Suprapubic skin (tissue), 4 donors: ENCODE results near the gene BRWD1. TPM values are rescaled to one million over a fixed set of nuclear protein-coding genes. Genes with fewer than 3 reads are reported as not detected.

Experiments
- DNase-seq, 2 donors: peaks; one replicate each; pipeline ENCODE4 v3.0.0-alpha.2; 2019; ENCODE audit warnings: low spot score in 2 of 2
- H3K27ac ChIP-seq: fragments of 200-600 bp; sonication (generic); one replicate; pipeline ENCODE4 v1.5.1; 2019
- H3K27me3 ChIP-seq: fragments of 200-600 bp; sonication (generic); one replicate; pipeline ENCODE4 v1.5.1; 2019
- H3K36me3 ChIP-seq: fragments of 200-600 bp; sonication (generic); one replicate; pipeline ENCODE4 v1.5.1; 2019
- H3K4me1 ChIP-seq: fragments of 200-600 bp; sonication (generic); one replicate; pipeline ENCODE4 v1.5.1; 2019
- H3K4me3 ChIP-seq: fragments of 200-600 bp; sonication (generic); one replicate; pipeline ENCODE4 v1.5.1; 2019; ENCODE audit warnings: mild to moderate bottlenecking
- H3K9me3 ChIP-seq: fragments of 200-600 bp; sonication (generic); one replicate; pipeline ENCODE4 v1.5.1; 2019
- EP300 ChIP-seq: sonication (generic); formaldehyde crosslinking; IDR thresholded peaks from one replicate; pipeline ENCODE4 v1.6.1; 2017; ENCODE audit warnings: antibody characterized with exemption
- POLR2A ChIP-seq, 2 donors: fragments of 450-650 bp; IDR thresholded peaks; one replicate each; pipeline ENCODE4 v1.6.1; 2017; ENCODE audit warnings: antibody characterized with exemption in 2 of 2, mild to moderate bottlenecking in 2 of 2, moderate library complexity in 2 of 2
- POLR2AphosphoS5 ChIP-seq, 3 donors: sonication (generic); formaldehyde crosslinking; IDR thresholded peaks; one replicate each; pipeline ENCODE4 v1.6.1; 2017; ENCODE audit warnings: antibody characterized with exemption in 3 of 3
- WGBS: methylation state at CpG from one replicate; pipeline ENCODE4 v1.1.5; 2018; 5-methylcytosine and 5-hydroxymethylcytosine counted together
- total RNA-seq, 4 donors: library from RNA; depleted of rRNA; stranded (reverse); fragments of >200 nt; gene quantifications; one replicate each; pipeline ENCODE4 v1.1.0, GENCODE V29; 2016
- TF ChIP-seq, protein P1 (sequence below), 2 donors: fragments of 200-600 bp in 1 of 2; fragments of 450-650 bp in 1 of 2; sonication (generic) in 1 of 2; IDR thresholded peaks; one replicate each; pipeline ENCODE4 v1.5.1; 2016 to 2019; ENCODE audit warnings: antibody characterized with exemption in 2 of 2, mild to moderate bottlenecking in 1 of 2, moderate library complexity in 1 of 2

The BRWD1 gene
- 100 to 1,000 TPM in 1 of 4 donors, 10 to 100 TPM in 3; 45.7 to 143 (median 63.1) TPM for total RNA-seq

DNA sequence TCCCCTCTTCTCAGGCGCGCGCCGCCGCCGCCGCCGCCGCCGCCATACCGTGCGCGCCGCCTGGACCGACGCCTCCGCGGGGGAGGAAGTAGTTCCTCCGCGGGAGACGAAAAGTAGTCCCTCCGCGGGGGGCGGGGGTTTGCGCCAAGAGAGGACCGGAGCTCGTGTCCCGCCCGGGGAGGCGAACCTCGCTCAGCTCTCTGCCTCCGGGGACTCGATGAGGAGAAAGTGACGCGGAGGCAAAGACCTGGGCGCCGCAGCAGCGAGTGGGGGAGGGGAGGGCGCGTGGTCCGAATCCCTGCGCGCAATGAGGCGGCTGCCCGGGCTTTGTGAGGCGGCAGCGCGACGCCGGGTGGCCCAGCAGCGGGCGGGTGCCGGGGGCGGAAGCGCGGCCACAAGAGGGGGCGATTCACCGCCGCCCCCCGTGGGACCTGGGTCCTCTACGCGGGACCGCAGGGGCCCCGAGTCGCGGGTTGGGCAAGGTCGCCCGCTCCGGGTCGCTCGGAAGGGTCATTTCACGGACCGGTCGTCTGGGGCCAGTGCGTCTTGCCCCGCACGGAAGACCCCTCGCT lies at the start of gene BRWD1:
Gene BRWD1, minus strand, starts transcription at position 62 of the 572 bp plus-strand sequence. CDS start 141 bp downstream, outside the sequence.
- peak within 1 kb of the TSS; percentile 66 for H3K4me3 ChIP-seq
- H3K4me1 ChIP-seq, result peaks cover 25% of the 10 kb centered on the region
- H3K27ac ChIP-seq, result peak within 1 kb of the TSS; percentile 89
- WGBS, result 4% methylated on average over 16 of the region's 78 CpGs
- TF ChIP-seq POLR2AphosphoS5 (IDR thresholded peaks at IDR 0.05) (peak in 2 of 3 donors; percentile 80 to 89), POLR2A (IDR thresholded peaks at IDR 0.05) (peak in 1 of 2 donors; percentile 64), EP300 (no peak)
- TF ChIP-seq, protein P1, sequence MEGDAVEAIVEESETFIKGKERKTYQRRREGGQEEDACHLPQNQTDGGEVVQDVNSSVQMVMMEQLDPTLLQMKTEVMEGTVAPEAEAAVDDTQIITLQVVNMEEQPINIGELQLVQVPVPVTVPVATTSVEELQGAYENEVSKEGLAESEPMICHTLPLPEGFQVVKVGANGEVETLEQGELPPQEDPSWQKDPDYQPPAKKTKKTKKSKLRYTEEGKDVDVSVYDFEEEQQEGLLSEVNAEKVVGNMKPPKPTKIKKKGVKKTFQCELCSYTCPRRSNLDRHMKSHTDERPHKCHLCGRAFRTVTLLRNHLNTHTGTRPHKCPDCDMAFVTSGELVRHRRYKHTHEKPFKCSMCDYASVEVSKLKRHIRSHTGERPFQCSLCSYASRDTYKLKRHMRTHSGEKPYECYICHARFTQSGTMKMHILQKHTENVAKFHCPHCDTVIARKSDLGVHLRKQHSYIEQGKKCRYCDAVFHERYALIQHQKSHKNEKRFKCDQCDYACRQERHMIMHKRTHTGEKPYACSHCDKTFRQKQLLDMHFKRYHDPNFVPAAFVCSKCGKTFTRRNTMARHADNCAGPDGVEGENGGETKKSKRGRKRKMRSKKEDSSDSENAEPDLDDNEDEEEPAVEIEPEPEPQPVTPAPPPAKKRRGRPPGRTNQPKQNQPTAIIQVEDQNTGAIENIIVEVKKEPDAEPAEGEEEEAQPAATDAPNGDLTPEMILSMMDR (IDR thresholded peaks at IDR 0.05), result peak in 1 of 2 donors; percentile 27
- peaks cover 13% of the 10 kb centered on the region for H3K36me3 ChIP-seq
- peak; percentile 86 to 87 for DNase-seq
- H3K27me3 ChIP-seq, result no peaks in the 10 kb centered on the region
- H3K9me3 ChIP-seq, result no peaks in the 10 kb centered on the region

DNA sequence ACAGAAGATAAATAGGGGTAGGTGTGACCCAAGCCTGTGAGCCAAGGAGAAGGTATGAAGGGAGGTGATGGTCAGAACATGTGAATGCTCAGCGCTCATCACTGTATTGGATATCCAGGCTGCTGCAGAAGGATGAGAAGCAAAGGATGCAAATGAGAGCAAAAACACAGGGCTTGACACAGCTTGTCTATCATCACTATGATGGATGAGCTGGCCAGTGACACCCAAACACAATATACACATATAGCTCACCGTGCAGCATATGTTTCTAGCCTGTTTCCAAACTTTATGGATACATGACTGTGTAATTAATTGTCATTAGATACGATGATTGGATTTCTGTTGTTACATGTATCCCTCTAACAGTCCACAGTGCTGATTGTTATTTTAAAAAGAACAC lies 49.3 kb upstream of the BRWD1 start:
- TF ChIP-seq, protein P1 (IDR thresholded peaks at IDR 0.05), result no peak
- no peak for TF ChIP-seq POLR2AphosphoS5 (IDR thresholded peaks at IDR 0.05)
- TF ChIP-seq EP300, result no peak
- no peak for TF ChIP-seq POLR2A (IDR thresholded peaks at IDR 0.05)

DNA sequence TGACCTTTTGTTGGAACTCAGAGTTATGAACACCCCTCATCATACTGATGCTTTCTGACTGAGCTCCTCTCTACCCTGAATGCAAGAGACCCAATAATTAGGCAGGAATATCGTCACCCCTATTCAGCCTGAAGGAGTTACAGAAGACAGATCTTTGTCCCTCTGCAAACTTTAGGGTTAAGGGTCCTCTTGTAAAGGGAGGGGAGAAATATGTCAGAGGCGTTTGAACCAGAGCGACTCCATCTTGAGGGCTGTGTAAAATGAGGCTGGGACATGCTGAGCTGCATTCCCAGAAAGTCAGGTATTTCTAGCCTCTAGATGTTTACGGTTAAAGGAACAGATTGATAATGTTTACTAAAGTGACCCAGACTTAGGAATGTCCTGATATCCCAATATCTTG lies 46.0 kb upstream of the BRWD1 start:
- no peak overlapping the region for H3K4me3 ChIP-seq
- H3K27ac ChIP-seq, result no peak overlapping the region
- no peaks in the 10 kb centered on the region for H3K9me3 ChIP-seq
- DNase-seq, result no peak
- no peaks in the 10 kb centered on the region for H3K4me1 ChIP-seq
- 74% methylated on average over 4 of the region's 4 CpGs for WGBS
- TF ChIP-seq POLR2A (IDR thresholded peaks at IDR 0.05) (no peak), POLR2AphosphoS5 (IDR thresholded peaks at IDR 0.05) (no peak), EP300 (no peak)
- TF ChIP-seq, protein P1 (IDR thresholded peaks at IDR 0.05), result no peak
- H3K27me3 ChIP-seq, result no peaks in the 10 kb centered on the region
- no peaks in the 10 kb centered on the region for H3K36me3 ChIP-seq

More for the DNA sequence above, 49.3 kb upstream of the BRWD1 start:
- Histone ChIP-seq H3K27ac (no peak overlapping the region), H3K4me1 (no peaks in the 10 kb centered on the region), H3K4me3 (no peak overlapping the region), H3K9me3 (no peaks in the 10 kb centered on the region), H3K36me3 (no peaks in the 10 kb centered on the region), H3K27me3 (no peaks in the 10 kb centered on the region)
- WGBS, result 88% methylated on average over 3 of the region's 3 CpGs
- no peak for DNase-seq

DNA sequence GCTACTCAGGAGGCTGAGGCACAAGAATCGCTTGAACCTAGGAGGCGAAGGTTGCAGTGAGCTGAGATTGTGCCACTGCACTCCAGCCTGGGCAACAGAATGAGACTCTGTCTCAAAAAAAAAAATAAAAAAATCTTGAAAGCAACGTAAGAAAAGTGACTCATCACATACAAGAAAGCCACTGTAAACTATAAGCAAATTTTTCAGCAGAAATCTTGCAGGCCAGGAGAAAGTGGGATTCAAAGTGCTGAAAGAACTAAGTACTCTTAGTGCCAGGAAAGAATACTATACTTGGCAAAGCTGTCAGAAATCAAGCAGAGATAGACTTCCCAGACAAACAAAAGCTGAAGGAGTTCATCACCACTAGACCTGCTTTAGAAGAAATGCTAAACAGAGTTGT lies 39.9 kb upstream of the BRWD1 start:
- DNase-seq, result no peak
- 73% methylated on average over 3 of the region's 3 CpGs for WGBS
- TF ChIP-seq, protein P1 (IDR thresholded peaks at IDR 0.05), result no peak
- TF ChIP-seq POLR2A (IDR thresholded peaks at IDR 0.05) (no peak), POLR2AphosphoS5 (IDR thresholded peaks at IDR 0.05) (no peak), EP300 (no peak)

DNA sequence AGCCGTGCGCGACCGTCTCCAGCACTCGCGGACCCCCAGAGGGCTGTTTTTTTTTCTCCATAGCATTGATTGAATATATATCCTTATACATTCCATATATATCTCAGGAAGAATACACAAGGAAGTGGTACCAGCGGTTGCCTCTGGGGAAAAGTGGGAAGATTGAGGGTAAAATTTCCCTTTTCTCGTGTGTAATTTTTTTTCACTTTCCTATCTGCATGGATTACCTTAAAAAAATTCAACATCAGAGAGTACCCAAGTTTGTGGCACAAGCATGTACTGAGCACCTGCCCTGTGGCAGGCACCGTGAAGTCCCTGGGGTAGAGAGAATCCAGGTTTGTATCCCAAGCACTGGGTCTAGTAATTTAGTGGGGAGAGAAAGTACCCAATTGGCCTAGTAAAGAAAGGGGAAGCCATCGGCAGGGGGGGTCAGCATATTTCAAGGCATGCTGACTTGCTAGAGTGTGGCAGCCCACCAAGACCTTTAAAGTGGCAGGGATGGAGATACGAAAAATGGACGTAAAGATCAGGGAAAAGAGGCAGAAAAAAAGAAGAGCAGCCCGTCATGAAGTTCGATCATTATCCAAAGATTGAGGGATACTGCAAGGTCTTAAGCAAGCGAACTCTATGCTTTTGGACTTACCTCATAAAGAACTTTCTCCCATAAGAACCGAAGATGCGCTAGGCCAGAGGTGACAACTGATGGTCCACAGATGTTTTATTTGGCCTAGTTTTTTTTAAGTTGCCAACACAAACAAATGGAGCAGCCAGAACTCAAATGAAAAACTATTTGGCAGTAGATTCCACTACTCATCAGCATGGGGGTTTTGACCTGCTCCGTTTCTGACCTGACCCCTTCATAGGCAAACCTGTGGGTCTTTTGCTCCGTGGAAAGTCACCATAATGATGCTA lies 36.9 kb upstream of the BRWD1 start:
- peaks cover 2% of the 10 kb centered on the region for H3K36me3 ChIP-seq
- DNase-seq, result no peak
- no peak for TF ChIP-seq POLR2A (IDR thresholded peaks at IDR 0.05)
- TF ChIP-seq POLR2AphosphoS5 (IDR thresholded peaks at IDR 0.05), result no peak
- TF ChIP-seq, protein P1 (IDR thresholded peaks at IDR 0.05), result no peak
- no peak for TF ChIP-seq EP300
- H3K27me3 ChIP-seq, result no peaks in the 10 kb centered on the region
- peak overlapping the region; percentile 84 for H3K4me3 ChIP-seq
- H3K4me1 ChIP-seq, result peaks cover 28% of the 10 kb centered on the region
- peak overlapping the region; percentile 98 for H3K27ac ChIP-seq
- no peaks in the 10 kb centered on the region for H3K9me3 ChIP-seq
- WGBS, result 70% methylated on average over 19 of the region's 19 CpGs

More for the DNA sequence above, 39.9 kb upstream of the BRWD1 start:
- H3K4me3 ChIP-seq, result no peak overlapping the region
- no peaks in the 10 kb centered on the region for H3K9me3 ChIP-seq
- peaks cover 7% of the 10 kb centered on the region for H3K4me1 ChIP-seq
- no peaks in the 10 kb centered on the region for H3K36me3 ChIP-seq
- no peaks in the 10 kb centered on the region for H3K27me3 ChIP-seq
- no peak overlapping the region for H3K27ac ChIP-seq
